Omental fat pad (tissue), 4 donors: ENCODE data around the gene C3orf20. TPM values are rescaled to one million over a fixed set of nuclear protein-coding genes. Genes with fewer than 3 reads are reported as not detected.

Experiments
- ATAC-seq: fragments of 150-250 bp; one replicate; pipeline ENCODE4 v1.9.1; 2016; ENCODE audit warnings: mild to moderate bottlenecking, moderate library complexity; ENCODE audit not compliant: low FRiP score
- DNase-seq: peaks from one replicate; pipeline ENCODE4 v3.0.0-alpha.2; 2019; ENCODE audit warnings: low spot score
- CTCF ChIP-seq, 3 donors: fragments of 450-650 bp; IDR thresholded peaks; one replicate each; pipeline ENCODE4 v1.5.1; 2016 to 2017; ENCODE audit warnings: antibody characterized with exemption in 3 of 3, mild to moderate bottlenecking in 3 of 3, moderate library complexity in 2 of 3
- total RNA-seq, 4 donors: library from RNA; depleted of rRNA; stranded (reverse); fragments of >200 nt; gene quantifications; one replicate each; pipeline ENCODE4 v1.1.0, GENCODE V29; 2016

The C3orf20 gene
- total RNA-seq, 4 donors from 2014 or later = 0.12 to 0.28 TPM; not detected in 2

DNA sequence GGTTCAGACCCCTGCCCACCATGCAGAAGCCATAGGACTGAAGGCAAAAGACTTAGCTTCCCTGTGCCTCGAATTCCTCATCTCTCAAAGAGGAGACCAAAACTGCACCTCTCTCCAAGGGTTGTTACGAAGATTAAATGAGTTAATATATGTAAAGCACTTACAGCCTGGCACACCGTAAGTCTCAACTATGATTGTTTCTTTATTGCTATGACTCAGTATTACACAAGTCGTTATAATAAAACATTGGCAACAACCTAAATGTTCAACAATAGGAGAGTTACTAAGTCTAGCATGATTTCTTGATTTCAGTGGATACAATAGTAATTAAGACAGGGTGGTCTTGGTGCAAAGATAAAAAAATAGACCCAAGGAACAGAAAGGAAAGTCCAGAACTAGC lies 124.2 kb downstream of the C3orf20 start:
- no peak for DNase-seq
- TF ChIP-seq CTCF (IDR thresholded peaks at IDR 0.05) = no peak
- no peak for ATAC-seq

DNA sequence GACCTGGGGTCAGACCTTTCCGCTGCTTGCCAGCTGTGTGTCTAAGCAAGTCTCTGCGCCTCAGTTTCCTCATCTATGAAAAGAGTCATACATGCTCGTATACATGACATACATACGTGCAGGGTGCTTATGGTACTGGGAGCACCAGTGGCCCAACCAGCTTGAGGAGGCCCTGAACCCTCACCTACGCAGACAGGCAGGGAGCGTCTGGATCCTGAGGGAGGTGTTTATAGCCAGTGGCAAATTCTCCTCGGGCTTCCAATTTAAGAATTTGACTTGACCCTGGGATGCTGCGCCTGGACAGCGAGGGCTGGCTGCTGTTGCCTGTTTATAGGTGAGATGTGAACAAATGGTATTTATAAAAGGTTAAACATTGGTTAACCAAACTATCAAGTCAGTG lies 126.1 kb downstream of the C3orf20 start:
- no peak for TF ChIP-seq CTCF (IDR thresholded peaks at IDR 0.05)
- DNase-seq = no peak
- no peak for ATAC-seq

DNA sequence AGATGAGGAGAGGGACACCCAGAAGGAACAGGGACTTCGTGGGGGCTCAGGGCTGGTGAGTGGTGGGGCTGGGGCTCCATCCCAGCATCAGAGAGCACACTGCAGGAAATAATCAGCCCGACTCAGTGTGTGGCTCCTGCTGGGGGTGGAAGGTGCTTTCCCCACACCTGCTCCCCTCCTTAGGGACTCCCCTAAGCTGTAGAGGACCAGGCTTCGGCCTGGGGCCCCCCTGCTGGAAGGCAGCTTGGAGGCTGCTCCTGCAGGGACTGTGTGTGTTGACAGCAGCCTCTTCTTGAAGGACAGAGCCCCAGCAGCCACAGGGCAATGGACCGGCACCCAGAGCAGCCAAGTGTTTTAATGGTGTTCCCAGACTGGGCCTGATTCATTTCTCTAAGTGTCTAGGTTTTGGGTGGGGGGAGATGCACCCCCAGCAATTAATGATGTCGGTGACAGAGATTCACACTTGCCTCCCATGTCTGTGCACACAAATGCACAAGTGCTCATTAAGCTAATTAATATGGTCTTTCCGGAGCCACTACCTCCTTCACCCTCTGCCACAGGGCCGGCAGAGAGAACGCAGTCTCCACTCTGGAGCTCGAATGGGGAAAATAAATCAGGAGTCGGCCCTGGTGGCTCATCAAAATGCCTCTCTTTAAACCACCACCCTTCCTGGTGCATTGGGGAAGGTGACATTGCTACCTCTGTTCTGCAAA lies 126.9 kb downstream of the C3orf20 start:
- ATAC-seq = no peak
- TF ChIP-seq CTCF (IDR thresholded peaks at IDR 0.05) = no peak
- DNase-seq = no peak

DNA sequence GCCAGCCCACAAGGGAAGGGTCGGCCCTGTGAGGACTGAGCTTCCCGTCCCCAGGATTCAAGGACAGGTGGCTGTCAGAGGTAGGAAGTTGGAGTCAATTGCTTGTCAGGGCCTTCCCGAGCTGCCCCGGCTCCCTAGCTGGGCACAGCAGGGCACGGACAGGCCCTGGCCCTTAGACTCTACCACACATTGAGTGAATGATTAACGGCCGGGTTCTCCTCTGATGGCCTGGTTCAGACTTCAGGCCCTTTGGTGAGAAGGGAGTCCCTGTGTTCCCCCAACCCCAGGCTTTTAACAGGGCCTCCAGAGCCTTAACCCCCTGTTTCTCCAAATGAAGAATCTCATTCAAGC lies 127.4 kb downstream of the C3orf20 start:
- ATAC-seq = no peak
- no peak for TF ChIP-seq CTCF (IDR thresholded peaks at IDR 0.05)
- DNase-seq = no peak

GRCh38 chr3:14803101-14803980 lies 128.4 kb downstream of the C3orf20 start:
- ATAC-seq (no peak), DNase-seq (no peak)

DNA sequence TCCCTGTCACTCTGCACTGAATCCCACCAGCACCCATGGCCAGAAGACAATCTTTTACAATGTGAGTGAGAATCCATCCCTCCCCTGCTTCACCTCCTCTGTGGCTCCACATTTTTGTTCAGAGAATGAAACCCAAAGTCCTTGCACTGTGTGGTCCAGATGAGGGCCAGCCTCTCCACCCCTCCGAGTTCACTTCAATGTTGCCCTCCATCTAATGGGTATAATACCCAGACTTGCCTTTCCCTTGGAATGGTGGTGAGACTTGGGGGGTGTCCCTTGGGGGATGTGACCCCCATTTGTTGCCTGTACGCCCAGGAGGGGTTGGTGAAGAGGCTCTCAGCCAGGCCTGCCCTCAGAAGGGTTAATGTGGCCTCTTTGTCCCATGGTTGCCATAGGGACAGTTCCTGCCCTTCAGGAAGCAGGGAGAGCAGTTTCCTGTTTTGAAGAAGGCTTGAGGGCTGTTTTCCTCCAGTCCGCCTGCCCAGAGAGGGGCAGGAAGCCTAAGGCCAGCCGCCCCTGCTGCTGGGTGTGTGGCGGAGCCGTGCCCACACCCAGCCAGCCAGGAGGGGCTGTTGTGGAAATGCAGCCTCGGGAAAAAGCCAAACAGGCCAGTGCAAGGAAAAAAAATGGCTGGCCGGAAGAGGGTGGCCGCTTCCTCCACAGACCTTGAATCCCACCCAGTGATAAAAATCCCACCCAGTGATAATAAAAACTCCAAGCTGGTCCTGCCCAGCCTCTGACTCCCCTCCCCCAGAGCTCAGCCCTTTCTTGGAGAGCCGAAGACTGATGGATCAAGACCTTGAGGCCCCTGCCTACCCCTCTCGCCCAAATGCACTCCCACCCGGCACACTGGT lies 129.3 kb downstream of the C3orf20 start:
- TF ChIP-seq CTCF (IDR thresholded peaks at IDR 0.05) = no peak
- no peak for ATAC-seq
- DNase-seq = no peak

More at GRCh38 chr3:14803101-14803980, 128.4 kb downstream of the C3orf20 start:
- TF ChIP-seq CTCF (IDR thresholded peaks at IDR 0.05) = no peak
